NB4 (cell line): Measurements from ENCODE around the gene KHNYN.
"Not testable (repeated sequence)": the region's sequence is repeated elsewhere in the genome, so short reads cannot be mapped to it uniquely, and the experiment has no call there.

Source experiments
- DNase-seq: peaks from one replicate; pipeline ENCODE4 v3.0.0; 2010; ENCODE audit warnings: low read depth
- H3K4me3 ChIP-seq: one replicate; pipeline ENCODE4 v1.5.1; 2011; ENCODE audit warnings: mild to moderate bottlenecking, low read depth, low read length, moderate library complexity
- CTCF ChIP-seq: IDR thresholded peaks from one replicate; pipeline ENCODE4 v1.5.1; 2012; ENCODE audit warnings: low read depth, low read length
- MAX ChIP-seq: IDR thresholded peaks from 2 replicates; pipeline ENCODE4 v1.6.1; 2011; ENCODE audit warnings: low read depth, low read length
- MYC ChIP-seq: IDR thresholded peaks from 2 replicates; pipeline ENCODE4 v1.6.1; 2011; ENCODE audit warnings: low read depth, low read length
- POLR2A ChIP-seq: IDR thresholded peaks from 2 replicates; pipeline ENCODE4 v1.6.1; 2011; ENCODE audit warnings: mild to moderate bottlenecking; ENCODE audit not compliant: insufficient read length; ENCODE audit errors: extremely low read depth

KHNYN gene

GRCh38 chr14:24429395-24430142 is at the start of gene KHNYN, which contains the start of gene CBLN3:
TSS of gene KHNYN (plus strand) at chr14:24429954. CDS start at chr14:24430731, 777 bp downstream.
TSS of gene CBLN3 (minus strand) at chr14:24429668. CDS start at chr14:24429054, 614 bp downstream.
- DNase-seq, result peak; percentile 95
- H3K4me3 ChIP-seq, result peak within 1 kb of the TSS; percentile 69
- TF ChIP-seq MAX (peak; percentile 69), POLR2A (peak; percentile 89), CTCF (no peak), MYC (peak; percentile 58)

- H3K4me3 ChIP-seq, result no peak overlapping the region
- TF ChIP-seq CTCF (no peak), POLR2A (no peak), MYC (no peak), MAX (no peak)
- no peak for DNase-seq
Observed at GRCh38 chr14:24381363-24382063, 48.2 kb upstream of the KHNYN start.

- DNase-seq, result no peak
- TF ChIP-seq MYC (no peak), MAX (no peak), CTCF (no peak)
- H3K4me3 ChIP-seq, result no peak overlapping the region
Observed at GRCh38 chr14:24382064-24382371, 47.7 kb upstream of the KHNYN start.

- TF ChIP-seq POLR2A, result no peak
- no peak for TF ChIP-seq MYC
- no peak for TF ChIP-seq CTCF
- no peak for DNase-seq
- H3K4me3 ChIP-seq, result no peak overlapping the region
Observed at GRCh38 chr14:24384169-24384568, 45.6 kb upstream of the KHNYN start.

GRCh38 chr14:24385524-24385923 is 44.2 kb upstream of the KHNYN start:
- TF ChIP-seq CTCF, result no peak
- no peak for TF ChIP-seq POLR2A
- no peak for TF ChIP-seq MAX
- no peak for TF ChIP-seq MYC
- DNase-seq, result no peak

GRCh38 chr14:24387009-24387345 is 42.8 kb upstream of the KHNYN start:
- DNase-seq, result no peak

More at GRCh38 chr14:24385524-24385923, 44.2 kb upstream of the KHNYN start:
- H3K4me3 ChIP-seq, result no peak overlapping the region

GRCh38 chr14:24387579-24387978 is 42.2 kb upstream of the KHNYN start:
- not testable (repeated sequence) for H3K4me3 ChIP-seq, DNase-seq

More at GRCh38 chr14:24387009-24387345, 42.8 kb upstream of the KHNYN start:
- no peak overlapping the region for H3K4me3 ChIP-seq
- TF ChIP-seq CTCF (no peak), POLR2A (no peak), MYC (no peak), MAX (no peak)
